SKM-1 treated with dmso at 0.1 percent for 144 hours (cell line): ENCODE results near the gene KLHL41.
"Not testable (repeated sequence)": the region's sequence is repeated elsewhere in the genome, so short reads cannot be mapped to it uniquely, and the experiment has no call there.

ENCODE experiments used
- DNase-seq: peaks from one replicate; lab custom pipeline; 2025; ENCODE audit not compliant: unreplicated experiment; lab: John Stamatoyannopoulos, UW

Gene KLHL41

GRCh38 chr2:169572189-169572588, 62.7 kb downstream of the KLHL41 start:
- no peak for DNase-seq

GRCh38 chr2:169572821-169573159, 63.3 kb downstream of the KLHL41 start:
- no peak for DNase-seq

GRCh38 chr2:169573160-169573973, 63.9 kb downstream of the KLHL41 start, which contains the start of gene FASTKD1:
FASTKD1 (minus strand) TSS chr2:169573865; CDS start chr2:169572029, 1,836 bp downstream.
- peak; percentile 94 for DNase-seq

- no peak for DNase-seq
Observed at GRCh38 chr2:169573974-169574299, 64.4 kb downstream of the KLHL41 start.

- not testable (repeated sequence) for DNase-seq
Observed at GRCh38 chr2:169574539-169574938, 65.0 kb downstream of the KLHL41 start.

- not testable (repeated sequence) for DNase-seq
Observed at GRCh38 chr2:169575264-169575663, 65.8 kb downstream of the KLHL41 start.
